IMR-90 (cell line): ENCODE data around the gene ZBTB45. TPM values are rescaled to one million over a fixed set of nuclear protein-coding genes. Genes with fewer than 3 reads are reported as not detected.
A peak's percentile ranks its signal among the peaks of the same experiment; 100 is the strongest.

ENCODE experiments used
- ATAC-seq: fragments of 200-7000 bp; cut with Tn5 transposase; 2 replicates; pipeline ENCODE4 v1.9.1; 2020; ENCODE audit warnings: low read depth, mild to moderate bottlenecking, moderate library complexity
- BruUV-seq: library from RNA; stranded (reverse); fragments of 400-500 nt; replicated peaks from 2 replicates; lab custom pipeline; 2021; lab: Mats Ljungman, UMichigan
- CTCF ChIA-PET: fragments of 300-600 bp; formaldehyde crosslinking; extraction: SDS; loops from one replicate; lab custom pipeline; 2021; ENCODE audit warnings: antibody characterized with exemption; lab: Yijun Ruan, JAX
- POLR2A ChIA-PET: fragments of 300-600 bp; sonication (Branson Sonifier 250); formaldehyde crosslinking; loops from one replicate; lab custom pipeline; 2022; ENCODE audit warnings: antibody characterized with exemption; ENCODE audit not compliant: unreplicated experiment; lab: Charles Lee
- DNase-seq: peaks from one replicate; pipeline ENCODE4 v3.0.0; 2013
- H2AFZ ChIP-seq: replicated peaks from 2 replicates; pipeline ENCODE3; 2013; ENCODE audit warnings: low read length, mild to moderate bottlenecking; ENCODE audit not compliant: poor library complexity
- H2AK5ac ChIP-seq: 2 replicates; pipeline ENCODE4 v1.6.1; 2013; ENCODE audit warnings: low read depth, low read length, inconsistent platforms
- H2AK9ac ChIP-seq: replicated peaks from 2 replicates; pipeline ENCODE3; 2013; ENCODE audit warnings: mild to moderate bottlenecking, low read depth, low read length, moderate library complexity; ENCODE audit not compliant: poor library complexity
- H2BK120ac ChIP-seq: 2 replicates; pipeline ENCODE4 v1.6.1; 2013; ENCODE audit warnings: low read depth, low read length, inconsistent platforms
- H2BK15ac ChIP-seq: 3 replicates; pipeline ENCODE4 v1.6.1; 2013; ENCODE audit warnings: low read depth, low read length, inconsistent platforms
- H2BK20ac ChIP-seq: 2 replicates; pipeline ENCODE4 v1.6.1; 2013; ENCODE audit warnings: low read depth, mild to moderate bottlenecking, inconsistent platforms, low read length, moderate library complexity
- H2BK5ac ChIP-seq: 2 replicates; pipeline ENCODE4 v1.6.1; 2013; ENCODE audit warnings: mild to moderate bottlenecking, low read depth, low read length, inconsistent platforms; ENCODE audit not compliant: poor library complexity, severe bottlenecking
- H3K14ac ChIP-seq: replicated peaks from 2 replicates; pipeline ENCODE4 v1.6.1; 2013; ENCODE audit warnings: low read depth, low read length, inconsistent platforms
- H3K18ac ChIP-seq: 2 replicates; pipeline ENCODE4 v1.6.1; 2013; ENCODE audit warnings: low read depth, low read length, control low read depth
- H3K23ac ChIP-seq: 2 replicates; pipeline ENCODE4 v1.6.1; 2013; ENCODE audit warnings: low read depth, low read length, inconsistent platforms
- H3K27ac ChIP-seq: 2 replicates; pipeline ENCODE4 v1.5.1; 2013; ENCODE audit warnings: mild to moderate bottlenecking, control low read depth, low read length; ENCODE audit not compliant: insufficient read depth
- H3K27me3 ChIP-seq: 2 replicates; pipeline ENCODE4 v1.6.1; 2013; ENCODE audit warnings: low read length; ENCODE audit not compliant: control insufficient read depth, insufficient read depth
- H3K36me3 ChIP-seq: 2 replicates; pipeline ENCODE4 v1.6.1; 2013; ENCODE audit warnings: low read length, mixed read lengths; ENCODE audit not compliant: control insufficient read depth, insufficient read depth
- H3K4ac ChIP-seq: 2 replicates; pipeline ENCODE4 v1.6.1; 2013; ENCODE audit warnings: low read depth, low read length, inconsistent platforms
- H3K4me1 ChIP-seq: 2 replicates; pipeline ENCODE4 v1.6.1; 2013; ENCODE audit warnings: low read length, mixed read lengths; ENCODE audit not compliant: control insufficient read depth, insufficient read depth
- H3K4me2 ChIP-seq: 2 replicates; pipeline ENCODE4 v1.6.1; 2013; ENCODE audit warnings: low read depth, mild to moderate bottlenecking, control low read depth, low read length, moderate library complexity
- H3K4me3 ChIP-seq: 2 replicates; pipeline ENCODE4 v1.5.1; 2013; ENCODE audit warnings: low read depth, mild to moderate bottlenecking, control low read depth, low read length, moderate library complexity; ENCODE audit not compliant: insufficient read depth
- H3K56ac ChIP-seq: 2 replicates; pipeline ENCODE4 v1.6.1; 2013; ENCODE audit warnings: low read length, inconsistent platforms; ENCODE audit not compliant: insufficient read depth; ENCODE audit errors: extremely low read depth
- H3K79me1 ChIP-seq, 2 experiments: 2 replicates each; pipeline ENCODE4 v1.6.1; 2013; ENCODE audit warnings: low read length in 2 of 2, inconsistent platforms in 1 of 2, low read depth in 1 of 2
- H3K9ac ChIP-seq: 2 replicates; pipeline ENCODE4 v1.6.1; 2013; ENCODE audit warnings: low read depth, low read length, control low read depth
- H3K9me1 ChIP-seq: 2 replicates; pipeline ENCODE4 v1.6.1; 2013; ENCODE audit warnings: low read length, inconsistent platforms; ENCODE audit not compliant: insufficient read depth
- H3K9me3 ChIP-seq: 2 replicates; pipeline ENCODE4 v1.6.1; 2013; ENCODE audit warnings: low read length; ENCODE audit not compliant: control insufficient read depth, insufficient read depth
- H4K20me1 ChIP-seq: 2 replicates; pipeline ENCODE4 v1.6.1; 2013; ENCODE audit warnings: low read length, inconsistent platforms; ENCODE audit not compliant: insufficient read depth
- H4K5ac ChIP-seq: 2 replicates; pipeline ENCODE4 v1.6.1; 2013; ENCODE audit warnings: mild to moderate bottlenecking, low read depth, low read length, control low read depth
- H4K8ac ChIP-seq, 2 experiments: 2 replicates each; pipeline ENCODE4 v1.6.1; 2013; ENCODE audit warnings: low read depth in 2 of 2, low read length in 2 of 2, control low read depth in 1 of 2, inconsistent platforms in 1 of 2
- H4K91ac ChIP-seq: 2 replicates; pipeline ENCODE4 v1.6.1; 2013; ENCODE audit warnings: low read depth, low read length, inconsistent platforms; ENCODE audit not compliant: insufficient read depth
- BHLHE40 ChIP-seq: fragments of 150-350 bp; IDR thresholded peaks from 2 replicates; pipeline ENCODE4 v1.6.1; 2016; ENCODE audit warnings: mild to moderate bottlenecking, low read depth, low read length
- CHD1 ChIP-seq: IDR thresholded peaks from 2 replicates; pipeline ENCODE4 v1.6.1; 2012; ENCODE audit warnings: low read depth, low read length, improper control_type of control experiment
- FOS ChIP-seq: fragments of 150-350 bp; IDR thresholded peaks from 2 replicates; pipeline ENCODE4 v1.6.1; 2016; ENCODE audit warnings: low read depth, low read length
- MAFK ChIP-seq: IDR thresholded peaks from 2 replicates; pipeline ENCODE4 v1.6.1; 2012; ENCODE audit warnings: low read depth, low read length, improper control_type of control experiment
- MAZ ChIP-seq: IDR thresholded peaks from 2 replicates; pipeline ENCODE4 v1.6.1; 2012; ENCODE audit warnings: low read depth, mild to moderate bottlenecking, low read length, improper control_type of control experiment, moderate library complexity, borderline replicate concordance
- MXI1 ChIP-seq: IDR thresholded peaks from 2 replicates; pipeline ENCODE4 v1.6.1; 2012; ENCODE audit warnings: low read depth, mild to moderate bottlenecking, low read length, moderate library complexity, borderline replicate concordance
- NFE2L2 ChIP-seq: fragments of 150-350 bp; IDR thresholded peaks from 2 replicates; pipeline ENCODE4 v1.6.1; 2016; ENCODE audit warnings: low read depth, mild to moderate bottlenecking, low read length
- RCOR1 ChIP-seq: IDR thresholded peaks from 2 replicates; pipeline ENCODE4 v1.6.1; 2012; ENCODE audit warnings: mild to moderate bottlenecking, low read length, improper control_type of control experiment; ENCODE audit not compliant: insufficient replicate concordance
- RFX5 ChIP-seq: IDR thresholded peaks from 2 replicates; pipeline ENCODE4 v1.8.0; 2012; ENCODE audit warnings: low read depth, mild to moderate bottlenecking, low read length, moderate library complexity
- SMC3 ChIP-seq: fragments of 150-350 bp; IDR thresholded peaks from 2 replicates; pipeline ENCODE4 v1.6.1; 2016; ENCODE audit warnings: low read depth, mild to moderate bottlenecking, antibody characterized with exemption, low read length, moderate library complexity
- WGBS, 2 experiments: methylation state at CpG; one replicate each; pipeline versions ENCODE4 v1.1.5 to v1.1.7; 2013; ENCODE audit warnings: missing lambda C conversion rate in 2 of 2; ENCODE audit not compliant: insufficient read length in 1 of 2; ENCODE audit errors: extremely low coverage in 2 of 2; 5-methylcytosine and 5-hydroxymethylcytosine counted together
- dilution Hi-C: fragments of 300-500 bp; cut with HindIII; formaldehyde crosslinking; loops from one replicate; pipeline ENCODE4 v1.14.3; 2018; ENCODE audit warnings: low sequenced_read_pairs; ENCODE audit not compliant: unreplicated experiment
- in situ Hi-C: fragments of 300-500 bp; cut with MboI; formaldehyde crosslinking; loops from 3 replicates; pipeline ENCODE4 v1.14.3; 2019; ENCODE audit warnings: low sequenced_read_pairs, inconsistent platforms, mixed read lengths
- intact Hi-C: fragments of 100-400 bp; cut with micrococcal nuclease; formaldehyde crosslinking; loops from 2 replicates; pipeline ENCODE4 v1.10.0; 2022
- polyA plus RNA-seq, 3 experiments: library from polyadenylated mRNA; depleted of rRNA; stranded (reverse); fragments of >200 nt; gene quantifications; 2 replicates each; pipeline ENCODE4 v1.2.3, GENCODE V29; 2012; ENCODE audit warnings: low replicate concordance in 1 of 3
- total RNA-seq: library from RNA; depleted of rRNA; stranded (reverse); fragments of >200 nt; gene quantifications from 2 replicates; pipeline ENCODE4 v1.2.3, GENCODE V29; 2012
- TF ChIP-seq, protein P1 (sequence below): fragments of 150-350 bp; IDR thresholded peaks from 2 replicates; pipeline ENCODE4 v1.6.1; 2017; ENCODE audit warnings: mild to moderate bottlenecking, antibody characterized with exemption, low read length, low read depth

Gene ZBTB45
- total and polyA plus RNA-seq, 2 of the 4 experiments (the other 2 are of a cell fraction): 1.4 to 9.7 TPM

DNA sequence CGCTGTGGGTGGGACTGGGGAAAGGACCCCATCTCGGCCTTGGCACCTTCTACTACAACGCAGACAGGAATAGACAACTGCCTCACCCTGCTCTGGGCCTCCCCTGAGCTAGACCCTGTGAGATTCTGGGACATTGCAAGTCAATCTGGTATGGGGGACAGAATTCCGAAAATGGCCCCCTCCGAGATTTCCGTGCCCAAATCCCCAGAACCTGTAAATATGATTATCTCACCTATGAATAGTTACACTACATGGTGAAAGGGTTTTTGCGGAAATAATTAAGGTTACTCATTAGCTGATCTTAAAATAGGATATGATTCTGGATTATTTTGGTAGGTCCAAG is 618 bp upstream of the ZBTB45 start:
- peak overlapping the region; percentile 76 for H2AK5ac ChIP-seq
- peaks cover 11% of the 10 kb centered on the region for H3K9me1 ChIP-seq
- ChIA-PET CTCF (interaction anchor here (1.4 to 1.5 kb wide), 2 partner anchors 60 to 70 kb away, joined by 3 to 4 read pairs; partner anchors contain the start of gene ZNF324B), POLR2A (no interaction called here)
- no TSS peak for BruUV-seq
- H3K56ac ChIP-seq: peak overlapping the region; percentile 54
- H3K9me3 ChIP-seq: no peaks in the 10 kb centered on the region
- H4K5ac ChIP-seq: peak overlapping the region; percentile 87
- peaks cover 16% of the 10 kb centered on the region for H3K36me3 ChIP-seq
- H4K20me1 ChIP-seq: peaks cover 26% of the 10 kb centered on the region
- H2AFZ ChIP-seq: peak overlapping the region; percentile 98
- intact Hi-C loops: no loop called here
- peak overlapping the region; percentile 87 to 98 for H4K8ac ChIP-seq
- no peak overlapping the region for H2BK120ac ChIP-seq
- H3K79me1 ChIP-seq: peaks cover 0 to 38% of the 10 kb centered on the region in 2 experiments; a peak in 3 of 4 replicates
- peak overlapping the region; percentile 93 for H3K27ac ChIP-seq
- TF ChIP-seq MAZ: no peak
- no peak for TF ChIP-seq FOS
- no peak for TF ChIP-seq RCOR1
- no peak for TF ChIP-seq SMC3
- no peak for TF ChIP-seq RFX5
- TF ChIP-seq CHD1: no peak
- TF ChIP-seq MAFK: no peak
- TF ChIP-seq MXI1: no peak
- no peak for TF ChIP-seq NFE2L2
- TF ChIP-seq, protein P1, sequence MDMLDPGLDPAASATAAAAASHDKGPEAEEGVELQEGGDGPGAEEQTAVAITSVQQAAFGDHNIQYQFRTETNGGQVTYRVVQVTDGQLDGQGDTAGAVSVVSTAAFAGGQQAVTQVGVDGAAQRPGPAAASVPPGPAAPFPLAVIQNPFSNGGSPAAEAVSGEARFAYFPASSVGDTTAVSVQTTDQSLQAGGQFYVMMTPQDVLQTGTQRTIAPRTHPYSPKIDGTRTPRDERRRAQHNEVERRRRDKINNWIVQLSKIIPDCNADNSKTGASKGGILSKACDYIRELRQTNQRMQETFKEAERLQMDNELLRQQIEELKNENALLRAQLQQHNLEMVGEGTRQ: no peak
- TF ChIP-seq BHLHE40: no peak
- in situ Hi-C loops: no loop called here
- DNase-seq (no peak), ATAC-seq (no peak)
- H2AK9ac ChIP-seq: peak overlapping the region; percentile 98
- H2BK15ac ChIP-seq: no peak overlapping the region
- dilution Hi-C loops: no loop called here
- peak overlapping the region; percentile 96 for H3K9ac ChIP-seq
- no peak overlapping the region for H3K18ac ChIP-seq
- no peak overlapping the region for H2BK20ac ChIP-seq
- H3K27me3 ChIP-seq: no peaks in the 10 kb centered on the region
- peak overlapping the region; percentile 88 for H4K91ac ChIP-seq
- peak overlapping the region; percentile 90 for H3K4me2 ChIP-seq
- peak overlapping the region; percentile 88 for H3K14ac ChIP-seq
- peaks cover 6% of the 10 kb centered on the region for H3K4me1 ChIP-seq
- H3K4me3 ChIP-seq: peak overlapping the region; percentile 69
- peak overlapping the region; percentile 63 for H2BK5ac ChIP-seq
- H3K4ac ChIP-seq: peak overlapping the region; percentile 86
- H3K23ac ChIP-seq: peak overlapping the region; percentile 34; the same call in 1 of the 2 replicates
- WGBS, 2 experiments: no CpG with 5 or more reads among the region's 7 CpGs
